GM18909 (cell line): Measurements from ENCODE around the gene ALS2.
"Not testable (repeated sequence)": the region's sequence is repeated elsewhere in the genome, so short reads cannot be mapped to it uniquely, and the experiment has no call there.

ENCODE experiments used
- ATAC-seq: cut with Tn5 transposase; IDR thresholded peaks from one replicate; pipeline ENCODE4 v1.9.1; 2021; ENCODE audit warnings: mild to moderate bottlenecking; ENCODE audit not compliant: unreplicated experiment, poor library complexity

The ALS2 gene

GRCh38 chr2:201780674-201781493 lies at the start of gene ALS2:
Gene ALS2, minus strand, starts transcription at chr2:201780933. Its CDS starts 12,048 bp downstream, at chr2:201768885.
- peak; percentile 94 for ATAC-seq

- ATAC-seq, result no peak
These were observed 47.5 kb upstream of the ALS2 start for GRCh38 chr2:201828220-201828619.

GRCh38 chr2:201827621-201828020 lies 46.9 kb upstream of the ALS2 start:
- ATAC-seq, result no peak

- no peak for ATAC-seq
These were observed 43.5 kb upstream of the ALS2 start for GRCh38 chr2:201824212-201824611.

- no peak for ATAC-seq
These were observed 40.3 kb upstream of the ALS2 start for GRCh38 chr2:201821080-201821479.

- ATAC-seq, result no peak
These were observed 39.8 kb upstream of the ALS2 start for GRCh38 chr2:201820383-201821007.

GRCh38 chr2:201816657-201817575 lies 36.2 kb upstream of the ALS2 start:
- ATAC-seq, result no peak

- ATAC-seq, result no peak
These were observed 33.4 kb upstream of the ALS2 start for GRCh38 chr2:201813996-201814760.

- ATAC-seq, result not testable (repeated sequence)
These were observed 29.9 kb upstream of the ALS2 start for GRCh38 chr2:201810604-201811003.

- ATAC-seq, result no peak
These were observed 28.9 kb upstream of the ALS2 start for GRCh38 chr2:201809633-201810032.

- no peak for ATAC-seq
These were observed 27.3 kb upstream of the ALS2 start for GRCh38 chr2:201808027-201808426.

- no peak for ATAC-seq
These were observed 26.8 kb upstream of the ALS2 start for GRCh38 chr2:201807452-201807999.

- no peak for ATAC-seq
These were observed 25.9 kb upstream of the ALS2 start, which contains the start of gene CDK15 for GRCh38 chr2:201806442-201807170. Gene CDK15, plus strand, starts transcription at chr2:201806537. Its CDS starts 128 bp downstream, at chr2:201806665.

GRCh38 chr2:201798914-201799285 lies 18.2 kb upstream of the ALS2 start:
- not testable (repeated sequence) for ATAC-seq

- no peak for ATAC-seq
These were observed 17.6 kb upstream of the ALS2 start for GRCh38 chr2:201798252-201798913.

GRCh38 chr2:201797175-201797840 lies 16.6 kb upstream of the ALS2 start:
- no peak for ATAC-seq

GRCh38 chr2:201796478-201796865 lies 15.7 kb upstream of the ALS2 start:
- ATAC-seq, result no peak
